HAP-1 (cell line): ENCODE results near the gene DMC1.
"Not testable (repeated sequence)": the region's sequence is repeated elsewhere in the genome, so short reads cannot be mapped to it uniquely, and the experiment has no call there.

ENCODE experiments used
- DNase-seq, 2 experiments: peaks; one replicate each; pipeline ENCODE4 v3.0.0-alpha.2; 2016 to 2020; ENCODE audit warnings: low spot score in 2 of 2
- H3K27me3 ChIP-seq: fragments of 250-450 bp; sonication (Bioruptor Pico); 2 replicates; pipeline ENCODE4 v1.5.1; 2020; ENCODE audit warnings: low read depth, mild to moderate bottlenecking, moderate library complexity
- H3K36me3 ChIP-seq: fragments of 250-450 bp; sonication (Bioruptor Pico); replicated peaks from 2 replicates; pipeline ENCODE4 v1.5.1; 2020; ENCODE audit warnings: mild to moderate bottlenecking
- H3K4me1 ChIP-seq: fragments of 250-450 bp; sonication (Bioruptor Pico); 2 replicates; pipeline ENCODE4 v1.5.1; 2020; ENCODE audit warnings: mild to moderate bottlenecking
- H3K4me3 ChIP-seq: fragments of 250-450 bp; sonication (Bioruptor Pico); 2 replicates; pipeline ENCODE4 v1.5.1; 2020; ENCODE audit warnings: mild to moderate bottlenecking, moderate library complexity
- H3K9me3 ChIP-seq: fragments of 250-450 bp; sonication (Bioruptor Pico); 2 replicates; pipeline ENCODE4 v1.5.1; 2020; ENCODE audit warnings: mild to moderate bottlenecking, moderate library complexity
- in situ Hi-C: fragments of 300-500 bp; cut with MboI; formaldehyde crosslinking; loops from 3 replicates; pipeline ENCODE4 v1.14.3; 2020; ENCODE audit warnings: low sequenced_read_pairs, inconsistent platforms, mixed read lengths

The DMC1 gene

DNA sequence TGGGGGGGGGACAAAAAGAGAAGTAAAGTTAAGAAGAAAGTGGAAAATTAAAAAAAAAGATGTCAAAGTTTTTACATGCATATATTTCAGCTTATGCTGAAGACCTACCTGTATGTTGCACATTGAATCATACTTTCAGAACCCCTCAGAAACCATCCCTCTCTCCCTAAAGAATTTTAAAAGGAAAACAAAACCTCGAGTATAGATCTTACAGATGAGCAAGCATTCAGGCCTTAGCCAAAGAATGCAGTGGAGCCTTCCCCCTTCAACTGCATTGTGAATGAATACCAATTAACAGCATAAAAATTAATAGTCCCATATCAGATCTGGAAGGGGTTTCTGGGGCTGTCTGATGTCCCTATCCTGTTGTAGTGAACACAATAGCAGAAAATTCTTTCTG is 85.7 kb downstream of the DMC1 start:
- in situ Hi-C loops, result loop anchor here (25.0 kb wide), 2 partner anchors 597 to 1972 kb away; partner anchors contain the start of gene FOXRED2
- DNase-seq, result no peak
- Histone ChIP-seq H3K36me3 (peaks cover 89% of the 10 kb centered on the region), H3K4me3 (no peak overlapping the region), H3K4me1 (no peaks in the 10 kb centered on the region), H3K9me3 (no peaks in the 10 kb centered on the region), H3K27me3 (no peaks in the 10 kb centered on the region)

- Histone ChIP-seq H3K27me3 (no peaks in the 10 kb centered on the region), H3K4me1 (no peaks in the 10 kb centered on the region), H3K36me3 (peaks cover 76% of the 10 kb centered on the region), H3K9me3 (no peaks in the 10 kb centered on the region), H3K4me3 (no peak overlapping the region)
- in situ Hi-C loops, result loop anchor here (25.0 kb wide), 2 partner anchors 595 to 1970 kb away; partner anchors contain the start of gene FOXRED2
- DNase-seq, result no peak
Measured at GRCh38 chr22:38482662-38483308, 87.2 kb downstream of the DMC1 start.

DNA sequence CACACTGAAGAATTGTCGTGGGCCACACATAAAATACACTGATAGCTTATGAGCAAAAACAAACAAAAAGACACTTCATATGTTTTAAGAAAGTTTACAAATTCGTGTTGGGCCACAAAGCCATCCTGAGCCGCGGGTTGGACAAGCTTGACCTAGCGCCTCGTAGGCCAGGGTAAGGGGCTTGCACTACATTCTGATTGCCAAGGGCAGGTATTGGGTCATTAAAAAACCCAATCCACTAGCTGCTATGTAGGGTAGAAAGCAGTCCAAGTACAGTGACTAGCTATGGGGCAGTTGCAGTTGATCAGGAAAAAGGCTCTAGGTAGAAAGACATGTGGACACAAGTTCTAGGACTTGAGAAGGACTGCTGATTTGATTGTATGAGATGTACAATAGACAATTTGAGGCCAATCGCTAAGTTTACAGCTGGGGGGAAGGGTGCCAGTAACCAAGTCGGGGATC is 88.1 kb downstream of the DMC1 start:
- in situ Hi-C loops, result loop anchor here (25.0 kb wide), 2 partner anchors 595 to 1970 kb away; partner anchors contain the start of gene FOXRED2
- Histone ChIP-seq H3K4me1 (no peaks in the 10 kb centered on the region), H3K9me3 (no peaks in the 10 kb centered on the region), H3K27me3 (no peaks in the 10 kb centered on the region), H3K4me3 (no peak overlapping the region), H3K36me3 (peaks cover 67% of the 10 kb centered on the region)
- no peak for DNase-seq

- in situ Hi-C loops, result loop anchor here (25.0 kb wide), 2 partner anchors 594 to 1969 kb away; partner anchors contain the start of gene FOXRED2
- H3K4me3 ChIP-seq, result no peak overlapping the region
- H3K27me3 ChIP-seq, result no peaks in the 10 kb centered on the region
- H3K4me1 ChIP-seq, result no peaks in the 10 kb centered on the region
- DNase-seq, result no peak
- H3K9me3 ChIP-seq, result no peaks in the 10 kb centered on the region
- H3K36me3 ChIP-seq, result peaks cover 62% of the 10 kb centered on the region
Measured at GRCh38 chr22:38481162-38481870, 88.7 kb downstream of the DMC1 start.

DNA sequence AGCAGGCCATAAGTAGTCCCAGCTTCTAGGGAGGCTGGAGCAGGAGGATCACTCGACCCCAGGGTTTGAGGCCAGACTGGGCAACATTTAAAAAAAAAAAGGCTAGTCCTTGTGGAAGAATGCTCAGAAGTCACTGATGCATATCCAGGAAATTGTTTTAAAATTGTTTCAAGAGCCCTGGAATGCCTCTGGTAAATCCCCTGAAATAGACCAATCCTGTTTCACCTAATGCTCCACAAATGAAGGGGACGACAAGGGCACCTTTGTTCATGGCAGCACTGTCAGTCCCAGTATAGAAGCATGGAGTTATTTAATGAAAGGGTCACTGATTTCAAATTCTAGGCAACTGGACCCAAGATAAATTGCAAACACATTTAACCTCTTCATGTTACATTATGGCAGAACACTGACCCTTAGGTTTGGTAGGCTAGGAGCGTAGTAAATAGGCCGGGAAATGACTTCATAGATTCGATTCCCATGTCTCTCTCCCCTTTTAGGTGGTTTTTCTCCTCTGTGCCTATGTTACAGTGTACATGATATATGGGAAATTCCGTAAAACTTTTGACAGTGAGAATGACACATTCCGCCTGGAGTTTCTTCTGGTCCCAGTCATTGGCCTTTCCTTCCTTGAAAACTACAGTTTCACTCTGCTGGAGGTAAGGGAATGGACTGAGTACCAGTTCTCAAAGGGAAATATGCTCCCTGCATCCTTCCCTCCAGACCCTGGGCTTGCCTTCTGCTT is 90.7 kb downstream of the DMC1 start:
- in situ Hi-C loops, result loop anchor here (25.0 kb wide), 2 partner anchors 592 to 1967 kb away; partner anchors contain the start of gene FOXRED2
- Histone ChIP-seq H3K9me3 (no peaks in the 10 kb centered on the region), H3K27me3 (no peaks in the 10 kb centered on the region), H3K36me3 (peaks cover 44% of the 10 kb centered on the region), H3K4me3 (no peak overlapping the region), H3K4me1 (no peaks in the 10 kb centered on the region)
- DNase-seq, result no peak

DNA sequence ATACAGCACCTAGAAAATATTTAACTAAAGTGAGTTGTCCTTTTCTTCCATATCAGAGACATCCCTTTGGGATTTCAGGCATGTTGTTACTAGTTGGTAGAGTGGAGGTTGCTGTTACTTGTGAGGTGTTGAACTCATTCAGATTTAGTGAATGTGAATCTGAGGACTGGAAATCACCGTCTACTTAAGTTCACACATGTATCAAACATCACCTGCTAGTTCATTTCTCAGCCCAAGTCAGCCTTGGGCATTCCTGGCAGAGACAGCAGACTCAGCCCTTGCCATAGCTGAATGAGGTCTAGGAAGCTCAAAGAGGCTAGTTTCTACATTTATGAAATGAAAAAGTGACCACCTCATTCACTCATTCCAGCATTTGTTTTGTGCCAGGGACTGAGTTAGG is 92.4 kb downstream of the DMC1 start:
- in situ Hi-C loops, result loop anchor here (25.0 kb wide), 2 partner anchors 590 to 1965 kb away; partner anchors contain the start of gene FOXRED2

GRCh38 chr22:38474003-38474607 is 95.9 kb downstream of the DMC1 start:
- Histone ChIP-seq H3K4me3 (no peak overlapping the region), H3K36me3 (0 out of 2 replicates have a peak, but pooled peaks cover under 1% of the 10 kb centered on the region), H3K4me1 (no peaks in the 10 kb centered on the region), H3K27me3 (no peaks in the 10 kb centered on the region), H3K9me3 (no peaks in the 10 kb centered on the region)
- DNase-seq, result no peak
- in situ Hi-C loops, result no loop called here

More for the DNA sequence above, 92.4 kb downstream of the DMC1 start:
- H3K4me1 ChIP-seq, result no peaks in the 10 kb centered on the region
- no peaks in the 10 kb centered on the region for H3K9me3 ChIP-seq
- no peak for DNase-seq
- no peaks in the 10 kb centered on the region for H3K27me3 ChIP-seq
- H3K36me3 ChIP-seq, result peaks cover 28% of the 10 kb centered on the region
- H3K4me3 ChIP-seq, result no peak overlapping the region

DNA sequence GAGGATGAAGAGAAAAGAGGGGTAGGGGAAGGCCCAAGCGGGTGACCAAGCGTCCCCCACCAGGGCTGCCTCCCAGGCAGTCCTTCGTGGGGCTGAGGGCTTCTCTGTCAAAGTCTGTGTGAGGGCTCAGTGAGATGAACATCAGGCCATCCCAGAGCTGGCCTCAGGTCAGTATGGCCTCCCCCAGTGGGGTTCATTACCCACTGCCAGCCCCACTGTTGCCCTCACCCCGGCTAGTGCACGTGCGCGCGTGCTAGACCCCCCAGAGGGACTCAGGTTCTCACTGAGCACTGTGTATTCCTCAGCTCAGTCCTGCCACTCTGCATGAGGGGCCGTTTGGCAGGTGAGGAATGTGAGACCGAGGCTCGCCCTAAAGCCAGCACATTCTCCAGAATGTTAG is 98.7 kb downstream of the DMC1 start:
- H3K36me3 ChIP-seq, result no peaks in the 10 kb centered on the region
- H3K4me1 ChIP-seq, result peaks cover 10% of the 10 kb centered on the region
- no peaks in the 10 kb centered on the region for H3K27me3 ChIP-seq
- no peak overlapping the region for H3K4me3 ChIP-seq
- no peak for DNase-seq
- in situ Hi-C loops, result no loop called here
- no peaks in the 10 kb centered on the region for H3K9me3 ChIP-seq

GRCh38 chr22:38470179-38470578 is 99.8 kb downstream of the DMC1 start:
- DNase-seq, H3K36me3 ChIP-seq, H3K27me3 ChIP-seq, H3K9me3 ChIP-seq, H3K4me3 ChIP-seq, in situ Hi-C loops, H3K4me1 ChIP-seq: not testable (repeated sequence)

DNA sequence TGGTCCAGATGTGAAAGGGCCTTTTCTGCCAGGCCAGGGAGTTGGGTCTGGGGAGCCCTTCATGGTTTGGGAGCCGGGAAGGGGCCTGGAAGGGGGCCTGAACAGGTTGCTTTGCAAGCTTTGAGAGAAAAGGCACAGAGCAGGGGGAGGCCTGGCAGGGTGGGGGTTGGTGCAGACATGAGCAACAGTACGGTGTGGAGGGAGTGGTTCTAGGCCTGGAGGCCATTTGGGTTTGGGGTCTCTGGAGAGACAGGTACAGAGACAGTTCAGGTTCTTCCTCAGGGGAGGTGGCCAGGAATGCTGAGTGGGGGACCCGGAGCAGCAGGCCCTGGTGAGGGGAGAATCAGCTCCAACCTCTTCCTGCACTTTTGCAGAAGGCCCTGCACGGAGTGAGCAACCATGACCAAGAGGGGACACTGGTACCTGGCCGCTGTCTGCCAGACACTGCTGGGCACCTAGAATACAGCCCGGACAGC is 100.6 kb downstream of the DMC1 start:
- H3K27me3 ChIP-seq, result no peaks in the 10 kb centered on the region
- no peaks in the 10 kb centered on the region for H3K9me3 ChIP-seq
- no peaks in the 10 kb centered on the region for H3K36me3 ChIP-seq
- no peak overlapping the region for H3K4me3 ChIP-seq
- peaks cover 10% of the 10 kb centered on the region for H3K4me1 ChIP-seq
- in situ Hi-C loops, result loop anchor here (10.0 kb wide), 1 partner anchor 65 kb away; no protein-coding TSS in a partner anchor
- no peak for DNase-seq
